GM23338 (cell line): ENCODE results near the gene COBL.

ENCODE experiments used
- CTCF ChIP-seq, 2 experiments: fragments of 200-600 bp in 1 of 2; sonication (generic) in 1 of 2; conservative IDR thresholded peaks; 2 replicates each; pipeline versions ENCODE4 v1.5.1 to v1.6.1; 2016 to 2017; ENCODE audit warnings: antibody characterized with exemption in 2 of 2, low read depth in 2 of 2, mild to moderate bottlenecking in 2 of 2, moderate library complexity in 1 of 2
- EZH2 ChIP-seq: fragments of 200-600 bp; sonication (generic); IDR thresholded peaks from one replicate; pipeline ENCODE4 v1.8.0; 2017; ENCODE audit warnings: antibody characterized with exemption, mild to moderate bottlenecking, low read depth; ENCODE audit not compliant: unreplicated experiment
- NANOG ChIP-seq: IDR thresholded peaks from 2 replicates; pipeline ENCODE4 v1.6.1; 2016; ENCODE audit warnings: antibody characterized with exemption, borderline replicate concordance
- POLR2AphosphoS5 ChIP-seq: IDR thresholded peaks from 2 replicates; pipeline ENCODE4 v1.6.1; 2016; ENCODE audit warnings: antibody characterized with exemption, low read depth

DNA sequence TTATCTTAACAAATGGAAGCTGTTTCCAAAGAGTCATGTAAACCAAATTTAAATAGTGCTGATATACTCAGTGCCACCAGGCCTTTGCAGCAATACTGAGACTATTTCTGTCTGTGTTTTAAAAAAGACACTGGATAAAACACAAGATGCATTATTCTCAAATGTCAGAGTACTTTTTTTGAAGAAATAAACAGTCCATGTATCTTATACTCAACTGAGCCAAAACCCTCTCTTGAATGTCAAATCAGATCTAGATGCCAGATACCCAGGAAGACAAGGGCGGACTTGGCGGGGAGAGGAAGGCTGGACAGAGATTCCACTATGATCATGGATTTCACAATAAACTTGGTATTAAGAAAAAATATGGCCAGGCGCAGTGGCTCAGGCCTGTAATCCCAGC lies 127.6 kb downstream of the COBL start:
- TF ChIP-seq CTCF (conservative IDR thresholded peaks at IDR 0.05; ENCODE audit: low read depth in 2 of 2): no peak
- TF ChIP-seq EZH2: no peak
- no peak for TF ChIP-seq POLR2AphosphoS5
- TF ChIP-seq NANOG: no peak
